SK-N-SH (cell line): ENCODE results near the gene FDPS.

Experiments used
- FOXM1 ChIP-seq: IDR thresholded peaks from 2 replicates; pipeline ENCODE4 v1.4.0; 2012; ENCODE audit warnings: low read depth, mild to moderate bottlenecking
- GATA2 ChIP-seq: sonication (generic); formaldehyde crosslinking; IDR thresholded peaks from 2 replicates; pipeline ENCODE4 v1.5.0; 2020; ENCODE audit warnings: mild to moderate bottlenecking, missing genetic modification reagents
- JUND ChIP-seq: IDR thresholded peaks from 2 replicates; pipeline ENCODE4 v1.4.0; 2012
- POLR2AphosphoS5 ChIP-seq: IDR thresholded peaks from 2 replicates; pipeline ENCODE4 v1.6.1; 2012; ENCODE audit warnings: low read depth, low read length
- TF ChIP-seq, protein P1 (sequence below): IDR thresholded peaks from 2 replicates; pipeline ENCODE4 v1.4.0; 2012; ENCODE audit warnings: low read depth, borderline replicate concordance
- TF ChIP-seq, protein P2 (sequence below): fragments of 200-600 bp; sonication (generic); IDR thresholded peaks from 2 replicates; pipeline ENCODE4 v1.6.1; 2017; ENCODE audit warnings: antibody characterized with exemption, mild to moderate bottlenecking, moderate library complexity
- TF ChIP-seq, protein P3 (sequence below): IDR thresholded peaks from 2 replicates; pipeline ENCODE4 v1.4.0; 2012; ENCODE audit warnings: low read depth, borderline replicate concordance

DNA sequence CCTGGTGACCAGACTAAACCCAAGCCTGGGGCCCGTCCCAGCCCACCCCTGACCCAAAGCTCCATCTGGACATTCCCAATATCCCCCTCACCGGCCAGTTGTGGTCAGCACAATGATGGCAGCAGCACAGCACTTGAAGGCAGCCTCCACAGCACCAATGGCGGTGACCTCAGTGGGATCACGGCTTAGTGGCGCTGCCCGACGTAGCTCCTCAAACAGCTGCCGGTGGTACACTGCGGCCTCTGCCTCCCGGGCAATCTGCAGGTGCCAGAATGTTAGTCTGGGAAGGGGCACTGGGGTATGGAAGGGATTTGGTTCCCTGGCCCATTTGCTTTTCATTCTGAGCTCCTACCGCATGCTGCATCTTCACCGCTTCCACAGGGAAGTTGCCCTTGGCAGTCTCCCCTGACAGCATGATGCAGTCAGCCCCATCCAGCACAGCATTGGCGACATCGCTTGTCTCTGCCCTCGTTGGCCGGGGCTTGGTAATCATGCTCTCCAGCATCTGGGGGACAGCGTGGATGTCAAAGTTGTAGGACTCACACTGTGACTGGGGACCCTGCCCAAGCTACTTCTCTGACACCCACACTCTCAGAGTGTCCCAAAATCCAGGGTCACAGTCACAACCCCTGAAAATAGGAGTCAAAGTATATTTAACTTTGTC lies 15.4 kb upstream of the FDPS start:
- TF ChIP-seq, protein P1, sequence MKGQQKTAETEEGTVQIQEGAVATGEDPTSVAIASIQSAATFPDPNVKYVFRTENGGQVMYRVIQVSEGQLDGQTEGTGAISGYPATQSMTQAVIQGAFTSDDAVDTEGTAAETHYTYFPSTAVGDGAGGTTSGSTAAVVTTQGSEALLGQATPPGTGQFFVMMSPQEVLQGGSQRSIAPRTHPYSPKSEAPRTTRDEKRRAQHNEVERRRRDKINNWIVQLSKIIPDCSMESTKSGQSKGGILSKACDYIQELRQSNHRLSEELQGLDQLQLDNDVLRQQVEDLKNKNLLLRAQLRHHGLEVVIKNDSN, result no peak
- no peak for TF ChIP-seq POLR2AphosphoS5
- TF ChIP-seq, protein P2, sequence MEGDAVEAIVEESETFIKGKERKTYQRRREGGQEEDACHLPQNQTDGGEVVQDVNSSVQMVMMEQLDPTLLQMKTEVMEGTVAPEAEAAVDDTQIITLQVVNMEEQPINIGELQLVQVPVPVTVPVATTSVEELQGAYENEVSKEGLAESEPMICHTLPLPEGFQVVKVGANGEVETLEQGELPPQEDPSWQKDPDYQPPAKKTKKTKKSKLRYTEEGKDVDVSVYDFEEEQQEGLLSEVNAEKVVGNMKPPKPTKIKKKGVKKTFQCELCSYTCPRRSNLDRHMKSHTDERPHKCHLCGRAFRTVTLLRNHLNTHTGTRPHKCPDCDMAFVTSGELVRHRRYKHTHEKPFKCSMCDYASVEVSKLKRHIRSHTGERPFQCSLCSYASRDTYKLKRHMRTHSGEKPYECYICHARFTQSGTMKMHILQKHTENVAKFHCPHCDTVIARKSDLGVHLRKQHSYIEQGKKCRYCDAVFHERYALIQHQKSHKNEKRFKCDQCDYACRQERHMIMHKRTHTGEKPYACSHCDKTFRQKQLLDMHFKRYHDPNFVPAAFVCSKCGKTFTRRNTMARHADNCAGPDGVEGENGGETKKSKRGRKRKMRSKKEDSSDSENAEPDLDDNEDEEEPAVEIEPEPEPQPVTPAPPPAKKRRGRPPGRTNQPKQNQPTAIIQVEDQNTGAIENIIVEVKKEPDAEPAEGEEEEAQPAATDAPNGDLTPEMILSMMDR, result no peak
- no peak for TF ChIP-seq FOXM1
- TF ChIP-seq GATA2 (CRISPR knock-in tag), result no peak
- TF ChIP-seq JUND, result no peak
- TF ChIP-seq, protein P3, sequence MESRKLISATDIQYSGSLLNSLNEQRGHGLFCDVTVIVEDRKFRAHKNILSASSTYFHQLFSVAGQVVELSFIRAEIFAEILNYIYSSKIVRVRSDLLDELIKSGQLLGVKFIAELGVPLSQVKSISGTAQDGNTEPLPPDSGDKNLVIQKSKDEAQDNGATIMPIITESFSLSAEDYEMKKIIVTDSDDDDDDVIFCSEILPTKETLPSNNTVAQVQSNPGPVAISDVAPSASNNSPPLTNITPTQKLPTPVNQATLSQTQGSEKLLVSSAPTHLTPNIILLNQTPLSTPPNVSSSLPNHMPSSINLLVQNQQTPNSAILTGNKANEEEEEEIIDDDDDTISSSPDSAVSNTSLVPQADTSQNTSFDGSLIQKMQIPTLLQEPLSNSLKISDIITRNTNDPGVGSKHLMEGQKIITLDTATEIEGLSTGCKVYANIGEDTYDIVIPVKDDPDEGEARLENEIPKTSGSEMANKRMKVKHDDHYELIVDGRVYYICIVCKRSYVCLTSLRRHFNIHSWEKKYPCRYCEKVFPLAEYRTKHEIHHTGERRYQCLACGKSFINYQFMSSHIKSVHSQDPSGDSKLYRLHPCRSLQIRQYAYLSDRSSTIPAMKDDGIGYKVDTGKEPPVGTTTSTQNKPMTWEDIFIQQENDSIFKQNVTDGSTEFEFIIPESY, result no peak
